Naive thymus-derived CD4-positive, alpha-beta T cell (primary cell): Measurements from ENCODE around the gene FRMD5. TPM values are rescaled to one million over a fixed set of nuclear protein-coding genes. Genes with fewer than 3 reads are reported as not detected.
A peak's percentile ranks its signal among the peaks of the same experiment; 100 is the strongest.

Experiments
- ATAC-seq: fragments of 150-1000 bp; cut with Tn5 transposase; 2 replicates; pipeline ENCODE4 v1.10.0; 2021; ENCODE audit warnings: mild to moderate bottlenecking, moderate library complexity
- CTCF ChIA-PET: fragments of 350-600 bp; sonication (Branson Sonifier 250); formaldehyde crosslinking; loops from one replicate; lab custom pipeline; 2021; ENCODE audit warnings: antibody characterized with exemption; lab: Charles Lee
- POLR2A ChIA-PET: fragments of 350-600 bp; sonication (Branson Sonifier 250); formaldehyde crosslinking; loops from one replicate; lab custom pipeline; 2021; ENCODE audit warnings: antibody characterized with exemption, inconsistent platforms; lab: Charles Lee
- DNase-seq, 9 donors: peaks; one replicate each; pipeline versions ENCODE4 v3.0.0 to v3.0.0-alpha.2; 2020 to 2022; ENCODE audit warnings: mixed read lengths in 1 of 9
- H3K27ac ChIP-seq: one replicate; pipeline ENCODE4 v1.7.0; 2013; ENCODE audit warnings: mild to moderate bottlenecking, low read depth, low read length, moderate library complexity
- H3K27me3 ChIP-seq, 2 donors: one replicate each; pipeline ENCODE4 v1.7.0; 2013; ENCODE audit warnings: low read length in 2 of 2, mild to moderate bottlenecking in 2 of 2, moderate library complexity in 2 of 2; ENCODE audit not compliant: control insufficient read depth in 2 of 2, insufficient read depth in 2 of 2
- H3K36me3 ChIP-seq, 3 experiments: 1 replicate in 2 of 3; 2 replicates in 1 of 3; pipeline ENCODE4 v1.7.0; 2013; ENCODE audit warnings: low read length in 3 of 3, mild to moderate bottlenecking in 3 of 3, moderate library complexity in 1 of 3; ENCODE audit not compliant: insufficient read depth in 3 of 3, control insufficient read depth in 2 of 3
- H3K4me1 ChIP-seq, 2 donors: one replicate each; pipeline ENCODE4 v1.7.0; 2013; ENCODE audit warnings: low read length in 2 of 2, mild to moderate bottlenecking in 2 of 2, moderate library complexity in 1 of 2; ENCODE audit not compliant: control insufficient read depth in 2 of 2, insufficient read depth in 2 of 2
- H3K4me3 ChIP-seq: 2 replicates; pipeline ENCODE4 v1.7.0; 2013; ENCODE audit warnings: mild to moderate bottlenecking, low read length
- H3K9me3 ChIP-seq, 3 experiments: 1 replicate in 2 of 3; 2 replicates in 1 of 3; pipeline ENCODE4 v1.7.0; 2013; ENCODE audit warnings: low read length in 3 of 3; ENCODE audit not compliant: control insufficient read depth in 2 of 3
- H3K27ac Mint-ChIP-seq, 9 donors: one replicate each; pipeline ENCODE4 v1.8.0; 2020 to 2022; ENCODE audit warnings: mixed read lengths in 9 of 9, mild to moderate bottlenecking in 8 of 9, moderate library complexity in 5 of 9, inconsistent platforms in 2 of 9
- H3K27me3 Mint-ChIP-seq, 5 donors: one replicate each; pipeline ENCODE4 v1.8.0; 2021 to 2022; ENCODE audit warnings: mixed read lengths in 5 of 5, mild to moderate bottlenecking in 1 of 5
- H3K36me3 Mint-ChIP-seq, 5 donors: one replicate each; pipeline ENCODE4 v1.8.0; 2020 to 2022; ENCODE audit warnings: mixed read lengths in 5 of 5, mild to moderate bottlenecking in 3 of 5, inconsistent platforms in 1 of 5
- H3K4me1 Mint-ChIP-seq, 7 donors: one replicate each; pipeline ENCODE4 v1.8.0; 2020 to 2022; ENCODE audit warnings: mixed read lengths in 7 of 7, mild to moderate bottlenecking in 3 of 7, inconsistent platforms in 1 of 7
- H3K4me3 Mint-ChIP-seq, 10 donors: one replicate each; pipeline ENCODE4 v1.8.0; 2020 to 2022; ENCODE audit warnings: mild to moderate bottlenecking in 10 of 10, mixed read lengths in 10 of 10, moderate library complexity in 6 of 10, inconsistent platforms in 2 of 10
- H3K9me3 Mint-ChIP-seq, 11 donors: one replicate each; pipeline ENCODE4 v1.8.0; 2020 to 2022; ENCODE audit warnings: mixed read lengths in 11 of 11, mild to moderate bottlenecking in 4 of 11, inconsistent platforms in 1 of 11, moderate library complexity in 1 of 11
- intact Hi-C, 2 donors: fragments of 100-400 bp; cut with micrococcal nuclease; formaldehyde crosslinking; loops; one replicate each; pipeline ENCODE4 v1.15.1; 2023
- polyA plus RNA-seq, 2 donors: library from polyadenylated mRNA; unstranded; fragments of 300-500 nt; fragmentation: Illumina TruSeq; gene quantifications; one replicate each; pipeline ENCODE4 v1.2.3, GENCODE V29; 2021
- total RNA-seq, 6 experiments: library from RNA in 5 of 6; stranded (reverse) in 5 of 6; gene quantifications; 1 replicate in 5 of 6; 2 replicates in 1 of 6; pipeline ENCODE4 v1.2.3 and lab custom pipeline; 2021 to 2026

Gene FRMD5
- total and polyA plus RNA-seq, 7 experiments from 2014 or later = 0.31 to 0.39 (median 0.35) TPM; not detected in 4

- intact Hi-C loops = no loop called here
- ATAC-seq = no peak
- Histone ChIP-seq H3K9me3 (no peaks in the 10 kb centered on the region), H3K4me3 (no peak overlapping the region), H3K4me1 (no peaks in the 10 kb centered on the region), H3K27ac (no peak overlapping the region), H3K36me3 (no peaks in the 10 kb centered on the region), H3K27me3 (no peaks in the 10 kb centered on the region)
- peaks cover 0 to 2% (median 0%) of the 10 kb centered on the region in 5 donors for H3K36me3 Mint-ChIP-seq
- ChIA-PET POLR2A (no interaction called here), CTCF (no interaction called here)
- peaks cover 0 to 2% (median 0%) of the 10 kb centered on the region in 11 donors for H3K9me3 Mint-ChIP-seq
- H3K4me1 Mint-ChIP-seq = peaks cover 0 to 16% (median 0%) of the 10 kb centered on the region in 7 donors
- H3K27ac Mint-ChIP-seq = no peak overlapping the region
- H3K4me3 Mint-ChIP-seq = no peak overlapping the region
- DNase-seq = peak in 1 of 9 donors; percentile 30
- peaks cover 0 to 21% (median 10%) of the 10 kb centered on the region in 5 donors for H3K27me3 Mint-ChIP-seq
Observed at GRCh38 chr15:43948691-43949325, 246.3 kb downstream of the FRMD5 start.

DNA sequence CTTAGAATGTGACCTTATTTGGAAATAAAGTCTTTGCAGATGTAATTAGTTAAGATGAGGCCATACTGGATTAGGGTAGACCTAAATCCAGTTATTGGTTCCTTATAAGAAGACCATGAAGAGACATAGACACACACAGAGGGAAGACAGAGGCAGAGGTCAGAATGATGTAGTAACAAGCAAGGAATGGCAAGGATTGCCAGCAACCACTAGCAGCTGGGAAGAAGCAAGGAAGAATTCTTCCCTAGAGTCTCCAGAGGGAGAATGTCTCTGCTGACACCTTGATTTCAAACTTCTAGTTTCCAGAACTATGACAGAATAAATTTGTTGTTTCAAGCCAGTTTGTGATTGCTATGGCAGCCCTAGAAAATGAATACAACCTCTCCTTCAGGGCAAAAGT, 251.6 kb downstream of the FRMD5 start:
- Histone ChIP-seq H3K36me3 (no peaks in the 10 kb centered on the region), H3K27ac (no peak overlapping the region), H3K27me3 (no peaks in the 10 kb centered on the region), H3K9me3 (no peaks in the 10 kb centered on the region), H3K4me1 (no peaks in the 10 kb centered on the region), H3K4me3 (no peak overlapping the region)
- CTCF ChIA-PET = no interaction called here
- Mint-ChIP-seq H3K27ac (no peak overlapping the region), H3K27me3 (peaks cover 4 to 20% (median 10%) of the 10 kb centered on the region in 5 donors), H3K4me1 (peaks cover 0 to under 1% (median 0%) of the 10 kb centered on the region in 7 donors), H3K4me3 (no peak overlapping the region), H3K9me3 (peaks cover 0 to 1% (median 0%) of the 10 kb centered on the region in 11 donors), H3K36me3 (no peaks in the 10 kb centered on the region)
- intact Hi-C loops = no loop called here
- POLR2A ChIA-PET = no interaction called here
- DNase-seq (no peak), ATAC-seq (no peak)

DNA sequence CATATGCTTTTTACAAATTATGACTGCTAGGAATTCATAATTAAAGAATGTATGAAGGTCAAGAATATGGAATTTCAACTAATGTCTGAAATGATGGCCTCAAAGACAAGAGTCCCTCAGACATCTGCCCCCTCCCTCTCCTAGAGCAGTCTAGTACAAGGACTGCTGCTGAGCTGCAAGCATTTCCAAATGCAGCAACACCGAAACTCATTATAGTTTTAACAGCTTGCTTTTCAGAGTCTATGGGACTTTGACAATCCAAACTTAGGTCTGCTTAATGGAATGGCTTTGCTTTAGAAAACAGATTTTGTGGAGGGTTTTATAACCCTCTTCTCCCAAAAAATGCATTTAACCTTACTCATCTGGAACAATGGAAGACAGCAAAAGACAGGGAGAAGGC, 252.9 kb downstream of the FRMD5 start:
- H3K27ac ChIP-seq = no peak overlapping the region
- no peak overlapping the region for H3K27ac Mint-ChIP-seq
- no peaks in the 10 kb centered on the region for H3K27me3 ChIP-seq
- no peak overlapping the region for H3K4me3 Mint-ChIP-seq
- no peaks in the 10 kb centered on the region for H3K9me3 ChIP-seq
- intact Hi-C loops = no loop called here
- no peaks in the 10 kb centered on the region for H3K4me1 ChIP-seq
- H3K27me3 Mint-ChIP-seq = peaks cover 4 to 19% (median 10%) of the 10 kb centered on the region in 5 donors
- CTCF ChIA-PET = no interaction called here
- H3K9me3 Mint-ChIP-seq = no peaks in the 10 kb centered on the region
- no peaks in the 10 kb centered on the region for H3K36me3 Mint-ChIP-seq
- no peak for DNase-seq
- no peak overlapping the region for H3K4me3 ChIP-seq
- POLR2A ChIA-PET = no interaction called here
- H3K36me3 ChIP-seq = no peaks in the 10 kb centered on the region
- no peak for ATAC-seq
- H3K4me1 Mint-ChIP-seq = no peaks in the 10 kb centered on the region

GRCh38 chr15:43941555-43941954, 253.5 kb downstream of the FRMD5 start:
- Mint-ChIP-seq H3K27ac (no peak overlapping the region), H3K9me3 (no peaks in the 10 kb centered on the region), H3K27me3 (peaks cover 6 to 20% (median 8%) of the 10 kb centered on the region in 5 donors), H3K4me1 (no peaks in the 10 kb centered on the region), H3K36me3 (no peaks in the 10 kb centered on the region), H3K4me3 (no peak overlapping the region)
- H3K9me3 ChIP-seq = no peaks in the 10 kb centered on the region
- ATAC-seq = no peak
- H3K4me1 ChIP-seq = no peaks in the 10 kb centered on the region
- H3K4me3 ChIP-seq = no peak overlapping the region
- no peaks in the 10 kb centered on the region for H3K27me3 ChIP-seq
- no peak for DNase-seq
- no peaks in the 10 kb centered on the region for H3K36me3 ChIP-seq
- CTCF ChIA-PET = no interaction called here
- no peak overlapping the region for H3K27ac ChIP-seq
- intact Hi-C loops = no loop called here
- POLR2A ChIA-PET = no interaction called here

DNA sequence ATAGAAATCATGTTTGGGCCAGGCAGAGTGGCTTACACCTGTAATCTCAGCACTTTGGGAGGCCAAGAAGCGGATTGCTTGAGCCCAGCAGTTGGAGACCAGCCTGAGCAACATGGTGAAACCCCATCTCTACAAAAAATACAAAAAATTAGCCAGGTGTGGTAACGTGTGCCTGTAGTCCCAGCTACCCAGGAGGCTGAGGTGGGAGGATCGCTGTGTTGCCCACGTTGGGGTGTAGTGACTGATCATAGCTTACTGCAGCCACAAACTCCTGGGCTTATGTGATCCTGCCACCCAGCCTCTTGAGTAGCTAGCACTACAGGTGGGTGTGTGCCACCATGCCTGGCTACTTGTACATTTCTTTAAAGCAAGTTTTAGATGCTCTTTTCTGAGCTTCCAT, 254.0 kb downstream of the FRMD5 start:
- ChIA-PET CTCF (no interaction called here), POLR2A (no interaction called here)
- Mint-ChIP-seq H3K36me3 (no peaks in the 10 kb centered on the region), H3K4me1 (no peaks in the 10 kb centered on the region), H3K27ac (no peak overlapping the region), H3K4me3 (no peak overlapping the region), H3K9me3 (no peaks in the 10 kb centered on the region), H3K27me3 (peaks cover 3 to 18% (median 8%) of the 10 kb centered on the region in 5 donors)
- no peak overlapping the region for H3K4me3 ChIP-seq
- no peaks in the 10 kb centered on the region for H3K27me3 ChIP-seq
- ATAC-seq (no peak), DNase-seq (no peak)
- intact Hi-C loops = no loop called here
- H3K36me3 ChIP-seq = no peaks in the 10 kb centered on the region
- H3K27ac ChIP-seq = no peak overlapping the region
- H3K4me1 ChIP-seq = no peaks in the 10 kb centered on the region
- H3K9me3 ChIP-seq = no peaks in the 10 kb centered on the region

GRCh38 chr15:43939070-43939469, 256.0 kb downstream of the FRMD5 start:
- H3K36me3 ChIP-seq = no peaks in the 10 kb centered on the region
- H3K9me3 ChIP-seq = no peaks in the 10 kb centered on the region
- no peak overlapping the region for H3K27ac ChIP-seq
- Mint-ChIP-seq H3K4me3 (no peak overlapping the region), H3K27ac (no peak overlapping the region), H3K9me3 (no peaks in the 10 kb centered on the region), H3K4me1 (no peaks in the 10 kb centered on the region), H3K36me3 (no peaks in the 10 kb centered on the region), H3K27me3 (peaks cover 0 to 18% (median 7%) of the 10 kb centered on the region in 5 donors)
- intact Hi-C loops = no loop called here
- no peaks in the 10 kb centered on the region for H3K27me3 ChIP-seq
- DNase-seq (no peak), ATAC-seq (no peak)
- H3K4me1 ChIP-seq = no peaks in the 10 kb centered on the region
- ChIA-PET CTCF (no interaction called here), POLR2A (no interaction called here)
- no peak overlapping the region for H3K4me3 ChIP-seq

DNA sequence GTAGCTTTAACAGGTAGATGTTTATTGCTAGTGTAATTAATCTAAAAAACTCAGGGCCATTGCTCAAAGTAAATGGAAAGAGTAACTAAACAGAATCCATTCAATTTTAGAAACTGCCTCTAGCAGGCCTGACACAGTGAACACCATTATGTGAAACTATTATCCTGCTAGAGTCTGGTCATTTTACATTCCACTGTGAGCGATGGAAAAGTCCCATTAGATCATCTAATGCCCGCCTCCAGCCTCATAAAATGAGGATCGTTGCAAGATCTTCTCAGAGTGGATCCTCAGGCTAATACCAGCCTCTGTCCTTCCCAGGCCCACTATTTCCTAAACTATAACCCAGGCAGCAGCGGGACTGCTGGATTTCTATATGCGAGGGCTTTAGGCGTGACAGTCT, 260.6 kb downstream of the FRMD5 start:
- POLR2A ChIA-PET = no interaction called here
- H3K9me3 ChIP-seq = no peaks in the 10 kb centered on the region
- Mint-ChIP-seq H3K9me3 (no peaks in the 10 kb centered on the region), H3K27ac (no peak overlapping the region), H3K36me3 (no peaks in the 10 kb centered on the region), H3K4me1 (no peaks in the 10 kb centered on the region), H3K4me3 (no peak overlapping the region), H3K27me3 (peaks cover 0 to 24% (median 11%) of the 10 kb centered on the region in 5 donors)
- CTCF ChIA-PET = interaction anchor here (0.8 kb wide), 1 partner anchor 1229 kb away, joined by 3 read pairs; no protein-coding TSS in a partner anchor
- no peaks in the 10 kb centered on the region for H3K27me3 ChIP-seq
- intact Hi-C loops = no loop called here
- no peaks in the 10 kb centered on the region for H3K4me1 ChIP-seq
- DNase-seq (no peak), ATAC-seq (no peak)
- no peak overlapping the region for H3K27ac ChIP-seq
- no peaks in the 10 kb centered on the region for H3K36me3 ChIP-seq
- H3K4me3 ChIP-seq = no peak overlapping the region
